Activated CD4-positive, alpha-beta memory T cell treated with anti-CD3 and anti-CD28 coated beads, Interleukin-2, amount 10 ng/mL, durations not matched to agents 7 days and 5 days (primary cell): ENCODE data around the gene PEX16. TPM values are rescaled to one million over a fixed set of nuclear protein-coding genes. Genes with fewer than 3 reads are reported as not detected.

ENCODE experiments used
- CTCF ChIA-PET: fragments of 350-600 bp; sonication (Branson Sonifier 250); formaldehyde crosslinking; loops from one replicate; lab custom pipeline; 2021; ENCODE audit warnings: antibody characterized with exemption, inconsistent platforms; lab: Charles Lee
- POLR2A ChIA-PET: fragments of 350-600 bp; sonication (Branson Sonifier 250); formaldehyde crosslinking; loops from one replicate; lab custom pipeline; 2021; ENCODE audit warnings: antibody characterized with exemption; lab: Charles Lee
- DNase-seq: peaks from one replicate; pipeline ENCODE4 v3.0.0-alpha.2; 2020
- H3K27ac Mint-ChIP-seq: one replicate; pipeline ENCODE4 v1.8.0; 2021; ENCODE audit warnings: mild to moderate bottlenecking, mixed read lengths
- H3K27me3 Mint-ChIP-seq: one replicate; pipeline ENCODE4 v1.8.0; 2021; ENCODE audit warnings: mixed read lengths
- H3K36me3 Mint-ChIP-seq: one replicate; pipeline ENCODE4 v1.8.0; 2021; ENCODE audit warnings: low read depth, mixed read lengths
- H3K4me1 Mint-ChIP-seq: one replicate; pipeline ENCODE4 v1.8.0; 2021; ENCODE audit warnings: mixed read lengths
- H3K4me3 Mint-ChIP-seq: one replicate; pipeline ENCODE4 v1.8.0; 2021; ENCODE audit warnings: mild to moderate bottlenecking, mixed read lengths
- H3K9me3 Mint-ChIP-seq: one replicate; pipeline ENCODE4 v1.8.0; 2021; ENCODE audit warnings: mixed read lengths
- total RNA-seq, 2 experiments: library from RNA; stranded (reverse); gene quantifications; one replicate each; pipeline ENCODE4 v1.2.3, GENCODE V29; 2021

PEX16 gene
- total RNA-seq, 2 experiments from 2014 or later: 54.1 to 55.0 TPM

DNA sequence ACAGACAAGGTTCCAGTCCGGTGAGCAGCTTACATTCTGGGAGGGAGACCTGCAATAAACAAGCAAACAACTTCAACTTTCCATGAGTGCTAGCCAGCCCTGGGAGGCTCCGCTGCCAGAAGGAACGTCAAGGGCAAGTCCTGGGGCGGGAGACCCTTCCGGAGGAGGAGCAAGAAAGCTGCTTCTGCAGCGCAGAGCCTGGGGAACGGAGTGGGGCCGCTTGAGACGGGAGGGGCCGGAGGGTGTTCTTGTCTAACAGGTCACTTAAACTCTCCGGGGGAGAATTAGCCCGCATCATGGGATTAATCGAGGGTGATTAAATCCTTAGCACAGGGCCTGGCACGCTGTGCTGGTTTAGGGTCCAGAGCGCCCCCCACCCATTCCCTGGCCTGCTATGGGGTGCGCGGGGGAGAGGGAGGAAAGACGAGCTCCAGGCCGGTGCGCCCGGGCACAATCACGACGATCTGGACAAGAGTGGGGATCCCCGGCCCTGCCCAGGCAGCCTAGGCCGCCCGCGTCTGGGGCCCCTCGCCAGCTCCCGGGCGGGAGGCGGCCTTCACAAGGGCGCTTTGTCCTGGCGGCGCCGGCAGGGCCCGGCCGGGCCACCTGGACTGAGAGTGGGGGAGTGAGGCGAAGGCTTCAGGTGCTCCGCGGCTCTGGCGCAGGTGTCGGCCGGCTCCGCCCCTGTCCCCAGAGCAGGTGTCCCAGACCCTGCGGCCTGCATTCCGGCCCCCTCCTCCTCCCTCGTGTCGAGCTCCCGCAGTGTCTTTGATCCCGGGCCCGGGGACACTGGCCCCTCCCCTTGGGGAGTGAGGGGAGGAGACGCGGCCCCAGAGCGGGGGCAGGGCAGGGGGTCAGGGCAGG is 4.1 kb upstream of the PEX16 start:
- H3K36me3 Mint-ChIP-seq: peaks cover 5% of the 10 kb centered on the region
- no peak overlapping the region for H3K27ac Mint-ChIP-seq
- H3K4me1 Mint-ChIP-seq: peaks cover 33% of the 10 kb centered on the region
- DNase-seq: no peak
- H3K4me3 Mint-ChIP-seq: peak overlapping the region; percentile 46
- ChIA-PET CTCF (no interaction called here), POLR2A (no interaction called here)
- peaks cover 24% of the 10 kb centered on the region for H3K27me3 Mint-ChIP-seq
- no peaks in the 10 kb centered on the region for H3K9me3 Mint-ChIP-seq

DNA sequence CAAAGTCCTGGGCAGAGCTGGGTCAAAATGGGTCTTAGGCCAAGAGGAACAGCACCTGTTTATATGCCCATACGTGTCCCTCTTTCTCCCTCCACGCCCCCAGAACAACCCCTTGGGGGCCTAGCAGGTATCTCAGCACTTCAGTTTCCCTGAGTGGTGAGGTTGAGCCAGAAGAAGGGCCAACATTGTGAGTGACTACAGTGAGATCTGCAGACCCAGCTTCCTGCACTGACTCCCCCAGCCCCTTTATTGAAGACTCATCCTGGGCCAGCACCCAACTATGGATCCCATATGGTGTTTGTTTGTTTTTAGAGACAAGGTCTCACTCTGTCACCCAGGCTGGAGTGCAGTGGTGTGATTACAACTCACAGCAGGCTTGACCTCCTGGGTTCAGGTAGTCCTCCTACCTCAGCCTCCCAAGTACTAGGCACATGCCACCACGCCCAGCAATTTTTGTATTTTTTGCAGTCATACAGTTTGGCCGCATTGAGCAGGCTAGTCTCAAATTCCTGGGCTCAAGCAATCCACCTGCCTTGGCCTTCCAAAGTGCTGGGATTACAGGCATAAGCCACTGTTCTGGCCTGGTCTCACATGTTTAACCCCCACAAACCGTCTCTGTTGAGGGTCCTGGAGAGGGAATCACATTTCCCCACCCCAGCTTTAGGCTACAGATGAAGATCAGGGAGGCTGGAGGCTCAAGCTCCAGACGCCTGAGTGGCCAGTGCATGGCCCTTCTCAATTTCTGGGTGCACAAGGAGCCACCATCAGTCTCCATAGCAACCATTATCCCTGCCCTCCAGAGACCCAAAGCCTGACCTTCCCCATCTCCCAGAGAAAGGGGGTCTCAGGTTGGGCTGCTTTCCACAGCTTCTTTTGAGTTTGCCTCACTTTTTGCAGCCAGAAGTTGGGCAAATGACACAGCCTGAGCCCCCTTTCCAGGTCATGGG is 3.1 kb upstream of the PEX16 start:
- peak overlapping the region; percentile 46 for H3K4me3 Mint-ChIP-seq
- POLR2A ChIA-PET: interaction anchor here (0.7 to 6.1 kb wide), 2 partner anchors 9 kb away, joined by 5 to 78 read pairs; no protein-coding TSS in a partner anchor
- no peak for DNase-seq

DNA sequence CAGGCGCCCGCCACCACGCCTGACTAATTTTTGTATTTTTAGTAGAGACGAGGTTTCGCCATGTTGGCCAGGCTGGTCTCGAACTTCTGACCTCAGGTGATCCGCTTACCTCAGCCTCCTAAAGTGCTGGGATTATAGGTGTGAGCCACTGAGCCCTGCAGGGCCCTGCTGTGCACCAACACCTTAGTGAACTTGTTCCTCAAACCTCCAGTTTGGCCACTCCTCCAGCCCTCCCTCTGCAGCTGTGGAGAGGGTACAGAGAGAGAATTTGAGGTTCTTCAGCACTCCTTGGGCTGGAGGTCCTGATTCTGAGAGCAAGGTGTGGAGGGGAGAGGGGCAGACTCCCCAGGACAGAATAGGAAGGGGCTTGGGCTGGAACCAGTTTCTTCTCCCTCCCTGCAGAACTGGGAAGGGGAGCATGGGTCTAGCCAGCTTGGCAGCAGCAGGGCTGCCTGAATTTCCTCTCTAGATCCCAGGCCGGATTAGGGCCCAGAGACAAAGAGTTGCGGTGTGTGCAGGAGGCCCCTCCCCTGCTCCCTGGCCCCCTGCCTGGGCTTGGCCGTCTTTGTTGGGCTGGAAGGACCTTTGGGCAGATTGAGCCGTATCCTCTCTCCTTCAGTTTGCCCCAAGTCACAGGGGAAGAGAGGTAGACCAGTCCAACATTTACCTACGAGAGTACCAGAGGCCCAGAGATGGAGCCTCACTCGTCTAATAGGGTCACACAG is 2.3 kb upstream of the PEX16 start:
- ChIA-PET POLR2A (interaction anchor here (6.1 kb wide), 1 partner anchor 9 kb away, joined by 78 read pairs; no protein-coding TSS in a partner anchor), CTCF (interaction anchor here (1.1 to 1.9 kb wide), 2 partner anchors 45 kb away, joined by 5 to 10 read pairs; no protein-coding TSS in a partner anchor)
- no peak for DNase-seq
- peaks cover 48% of the 10 kb centered on the region for H3K4me1 Mint-ChIP-seq
- peak overlapping the region; percentile 56 for H3K27ac Mint-ChIP-seq
- no peaks in the 10 kb centered on the region for H3K9me3 Mint-ChIP-seq
- H3K4me3 Mint-ChIP-seq: peak overlapping the region; percentile 97
- peaks cover 17% of the 10 kb centered on the region for H3K36me3 Mint-ChIP-seq
- H3K27me3 Mint-ChIP-seq: peaks cover 22% of the 10 kb centered on the region

More for the DNA sequence above, 3.1 kb upstream of the PEX16 start:
- Mint-ChIP-seq H3K4me1 (peaks cover 42% of the 10 kb centered on the region), H3K27ac (no peak overlapping the region), H3K27me3 (peaks cover 24% of the 10 kb centered on the region), H3K9me3 (no peaks in the 10 kb centered on the region), H3K36me3 (peaks cover 11% of the 10 kb centered on the region)
- CTCF ChIA-PET: interaction anchor here (0.8 to 1.1 kb wide), 2 partner anchors 44 to 149 kb away, joined by 3 to 5 read pairs; no protein-coding TSS in a partner anchor

DNA sequence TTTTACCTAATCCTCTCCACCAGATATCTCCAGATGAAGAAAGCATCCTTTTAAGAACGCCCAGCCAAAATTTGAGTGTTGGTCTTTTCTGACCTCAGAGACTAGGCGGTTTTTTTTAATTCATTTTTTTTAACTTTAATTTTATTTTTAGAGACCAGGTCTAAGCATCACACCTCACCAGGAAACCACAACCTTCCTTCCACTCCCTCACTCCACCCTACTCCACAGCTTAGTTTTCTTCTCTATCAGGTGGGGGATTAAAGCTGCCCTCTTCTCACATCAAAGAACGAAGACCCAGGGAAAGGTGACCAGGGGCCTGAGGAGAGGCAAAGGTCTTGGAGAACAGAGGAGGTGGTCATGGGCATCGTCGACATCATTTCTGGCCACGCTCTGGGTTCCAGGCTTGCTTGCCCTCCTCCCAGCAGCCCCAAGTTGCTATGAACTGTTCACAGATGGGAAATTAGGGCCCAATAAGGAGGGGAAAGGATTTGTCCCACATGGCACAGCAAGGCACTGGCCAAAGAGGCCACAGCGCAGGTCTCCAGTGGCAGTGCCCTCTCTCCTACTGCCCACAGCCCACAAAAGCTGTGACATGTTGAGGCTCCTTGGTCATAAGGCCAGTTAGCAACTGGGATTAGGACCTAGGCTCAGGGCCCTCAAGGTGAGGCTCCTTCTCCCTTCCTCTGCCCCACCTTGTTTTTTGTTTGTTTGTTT is 1.4 kb upstream of the PEX16 start:
- POLR2A ChIA-PET: interaction anchor here (1.0 to 6.1 kb wide), 6 partner anchors 10 to 324 kb away, joined by 3 to 78 read pairs (median 13); partner anchors contain the start of genes CRY2 and SLC35C1
- Mint-ChIP-seq H3K36me3 (peaks cover 17% of the 10 kb centered on the region), H3K4me3 (peak overlapping the region; percentile 97), H3K27me3 (peaks cover 13% of the 10 kb centered on the region), H3K9me3 (no peaks in the 10 kb centered on the region), H3K4me1 (peaks cover 45% of the 10 kb centered on the region), H3K27ac (peak overlapping the region; percentile 97)
- CTCF ChIA-PET: interaction anchor here (1.6 to 1.9 kb wide), 5 partner anchors 11 to 87 kb away, joined by 10 to 12 read pairs (median 11); no protein-coding TSS in a partner anchor
- no peak for DNase-seq

DNA sequence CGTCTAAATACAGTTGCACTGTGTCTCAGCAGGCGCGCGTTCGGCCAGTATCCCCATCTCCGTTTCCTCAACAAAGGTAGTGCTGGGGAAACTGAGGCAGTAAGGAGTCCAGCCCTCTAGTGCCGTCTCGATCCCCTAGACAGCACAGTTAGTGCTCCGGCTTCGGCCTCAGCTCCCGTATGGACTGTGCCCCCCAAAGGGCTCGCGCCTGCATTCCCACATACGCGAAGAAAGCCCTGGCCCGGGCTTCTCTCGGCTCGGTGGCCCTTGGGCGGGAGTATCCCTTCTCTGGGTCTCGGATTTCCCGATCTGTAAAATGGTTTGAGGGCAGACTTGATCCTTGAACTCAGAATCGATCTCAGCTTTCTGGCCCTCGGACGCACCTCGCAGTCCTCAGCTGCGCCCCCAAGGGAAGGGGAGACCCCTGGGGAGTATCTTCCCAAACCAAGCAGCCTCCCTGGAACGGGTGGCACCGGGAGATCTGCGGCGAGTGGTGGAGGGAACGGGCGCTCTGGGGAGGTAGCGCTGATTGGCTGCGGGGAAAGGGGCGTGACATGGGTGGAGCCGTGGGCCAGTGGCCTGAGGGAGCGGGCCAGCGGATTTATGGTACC is 759 bp upstream of the PEX16 start:
- Mint-ChIP-seq H3K4me3 (peak overlapping the region; percentile 97), H3K9me3 (no peaks in the 10 kb centered on the region), H3K36me3 (peaks cover 22% of the 10 kb centered on the region), H3K27ac (peak overlapping the region; percentile 97), H3K4me1 (peaks cover 44% of the 10 kb centered on the region), H3K27me3 (peaks cover 9% of the 10 kb centered on the region)
- POLR2A ChIA-PET: interaction anchor here (0.9 to 6.1 kb wide), 14 partner anchors 10 to 325 kb away, joined by 3 to 78 read pairs (median 8); partner anchors contain the start of genes CRY2 and SLC35C1
- DNase-seq: peak; percentile 78
- CTCF ChIA-PET: interaction anchor here (0.9 to 1.9 kb wide), 11 partner anchors 12 to 320 kb away, joined by 3 to 12 read pairs (median 8); partner anchors contain the start of gene CRY2

DNA sequence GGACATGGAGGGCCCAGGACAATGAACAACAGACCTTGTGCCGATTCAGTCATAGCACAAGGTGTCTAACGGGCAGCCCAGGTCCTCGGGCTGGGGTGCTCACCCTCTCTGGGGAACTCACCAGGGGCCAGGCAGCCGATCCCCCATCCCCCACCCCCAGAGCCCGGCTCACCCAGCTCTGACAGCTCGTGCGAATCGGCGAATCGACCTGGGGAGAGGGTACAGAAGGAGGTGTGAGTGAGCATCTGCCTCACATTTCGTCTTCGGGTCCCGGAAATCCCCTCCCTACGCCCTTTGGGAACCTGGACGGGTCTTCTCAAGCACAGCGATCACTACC is 423 bp downstream of the PEX16 start:
- ChIA-PET CTCF (interaction anchor here (0.9 to 1.9 kb wide), 9 partner anchors 13 to 436 kb away, joined by 3 to 12 read pairs (median 4); partner anchors contain the start of gene CRY2), POLR2A (interaction anchor here (0.7 to 6.1 kb wide), 15 partner anchors 8 to 146 kb away, joined by 3 to 78 read pairs (median 6); partner anchors contain the start of genes CRY2 and SLC35C1)
- Mint-ChIP-seq H3K27ac (peak overlapping the region; percentile 97), H3K36me3 (peaks cover 24% of the 10 kb centered on the region), H3K4me3 (peak overlapping the region; percentile 97), H3K27me3 (peaks cover 6% of the 10 kb centered on the region), H3K4me1 (peaks cover 41% of the 10 kb centered on the region), H3K9me3 (no peaks in the 10 kb centered on the region)
- peak; percentile 41 for DNase-seq

DNA sequence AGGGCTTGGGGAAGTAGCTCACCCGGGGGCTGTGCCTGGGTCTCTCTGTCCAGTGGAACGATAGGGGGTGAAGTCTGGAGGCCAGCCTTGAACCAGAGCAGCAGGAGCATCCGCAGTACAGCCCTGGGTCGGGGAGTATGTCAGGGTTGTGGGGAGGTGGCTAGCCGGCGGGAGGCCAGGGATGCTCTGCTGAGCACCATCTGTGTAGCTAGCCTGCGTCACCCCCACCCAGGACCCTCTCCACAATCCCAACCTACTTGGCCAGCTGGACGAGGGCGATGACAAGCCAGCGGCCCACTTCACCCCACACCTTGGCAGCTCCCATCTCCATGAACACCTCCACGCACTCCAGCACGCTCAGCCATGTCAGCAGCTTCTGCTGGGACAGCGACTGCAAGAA is 2.2 kb downstream of the PEX16 start:
- Mint-ChIP-seq H3K4me1 (peaks cover 37% of the 10 kb centered on the region), H3K36me3 (peaks cover 32% of the 10 kb centered on the region), H3K27me3 (no peaks in the 10 kb centered on the region), H3K9me3 (no peaks in the 10 kb centered on the region), H3K4me3 (peak overlapping the region; percentile 17), H3K27ac (peak overlapping the region; percentile 31)
- POLR2A ChIA-PET: interaction anchor here (0.8 to 6.1 kb wide), 2 partner anchors 14 to 25 kb away, joined by 3 to 78 read pairs; no protein-coding TSS in a partner anchor
- DNase-seq: no peak
- CTCF ChIA-PET: no interaction called here

DNA sequence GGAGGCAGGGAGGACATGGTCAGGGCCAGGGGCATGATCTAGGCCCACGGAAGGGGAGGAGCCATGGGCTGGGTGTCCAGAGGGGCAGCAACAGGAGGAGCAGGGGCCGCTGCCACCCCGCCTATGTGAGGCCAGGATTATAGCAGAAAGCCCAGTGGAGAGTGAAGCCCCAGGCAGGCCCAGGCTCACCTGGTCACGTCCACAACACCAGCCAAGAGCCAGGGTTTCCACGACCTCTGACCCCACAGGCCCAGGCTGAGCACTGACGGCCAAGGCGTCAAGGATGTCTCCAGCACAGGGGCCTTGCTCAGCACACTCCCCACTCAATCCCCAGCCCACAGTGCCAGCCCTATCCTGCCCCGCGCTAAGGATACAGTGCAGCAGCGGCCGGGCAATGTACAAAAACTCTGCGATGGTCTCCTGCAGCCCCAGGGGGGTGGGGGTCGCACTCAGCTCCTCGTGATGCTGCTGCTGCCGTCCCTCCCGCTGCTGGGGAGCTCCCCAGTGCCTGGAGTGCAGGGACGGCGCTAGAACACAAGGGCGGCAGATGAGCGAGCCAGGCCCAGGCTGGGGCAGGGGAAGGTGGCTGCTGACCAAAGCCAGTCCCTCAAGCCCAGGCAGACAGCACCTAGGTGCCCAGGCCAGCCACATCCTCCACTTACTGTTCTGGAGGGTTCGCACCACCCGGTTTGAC is 3.6 kb downstream of the PEX16 start:
- peaks cover 24% of the 10 kb centered on the region for H3K4me1 Mint-ChIP-seq
- no peaks in the 10 kb centered on the region for H3K9me3 Mint-ChIP-seq
- ChIA-PET CTCF (interaction anchor here (1.4 kb wide), 1 partner anchor 51 kb away, joined by 3 read pairs; no protein-coding TSS in a partner anchor), POLR2A (no interaction called here)
- H3K27ac Mint-ChIP-seq: no peak overlapping the region
- no peaks in the 10 kb centered on the region for H3K27me3 Mint-ChIP-seq
- no peak for DNase-seq
- peaks cover 32% of the 10 kb centered on the region for H3K36me3 Mint-ChIP-seq
- H3K4me3 Mint-ChIP-seq: no peak overlapping the region

DNA sequence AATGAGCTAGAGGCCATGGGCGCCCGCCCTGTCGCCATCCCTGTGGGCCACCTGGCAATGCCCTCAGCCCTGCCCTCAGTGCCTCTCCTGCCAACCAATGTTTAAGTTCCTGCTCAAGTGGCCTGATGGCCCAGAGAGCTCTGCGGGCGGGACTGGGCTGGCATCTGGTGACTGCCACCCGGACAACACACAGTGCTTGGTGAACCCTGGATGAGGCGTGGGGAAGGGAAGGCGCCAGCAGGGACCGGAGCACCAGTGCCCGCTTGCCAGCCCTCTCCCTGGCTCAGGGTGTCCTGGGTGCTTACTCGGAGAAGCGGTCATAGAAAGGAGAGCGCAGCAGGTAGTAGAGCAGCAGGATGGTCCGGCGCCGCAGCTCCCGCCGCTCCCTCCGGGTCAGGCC is 4.2 kb downstream of the PEX16 start:
- no peak overlapping the region for H3K4me3 Mint-ChIP-seq
- H3K4me1 Mint-ChIP-seq: peaks cover 19% of the 10 kb centered on the region
- no peaks in the 10 kb centered on the region for H3K9me3 Mint-ChIP-seq
- DNase-seq: no peak
- H3K36me3 Mint-ChIP-seq: peaks cover 32% of the 10 kb centered on the region
- ChIA-PET POLR2A (no interaction called here), CTCF (interaction anchor here (1.4 kb wide), 1 partner anchor 51 kb away, joined by 3 read pairs; no protein-coding TSS in a partner anchor)
- H3K27me3 Mint-ChIP-seq: no peaks in the 10 kb centered on the region
- no peak overlapping the region for H3K27ac Mint-ChIP-seq

DNA sequence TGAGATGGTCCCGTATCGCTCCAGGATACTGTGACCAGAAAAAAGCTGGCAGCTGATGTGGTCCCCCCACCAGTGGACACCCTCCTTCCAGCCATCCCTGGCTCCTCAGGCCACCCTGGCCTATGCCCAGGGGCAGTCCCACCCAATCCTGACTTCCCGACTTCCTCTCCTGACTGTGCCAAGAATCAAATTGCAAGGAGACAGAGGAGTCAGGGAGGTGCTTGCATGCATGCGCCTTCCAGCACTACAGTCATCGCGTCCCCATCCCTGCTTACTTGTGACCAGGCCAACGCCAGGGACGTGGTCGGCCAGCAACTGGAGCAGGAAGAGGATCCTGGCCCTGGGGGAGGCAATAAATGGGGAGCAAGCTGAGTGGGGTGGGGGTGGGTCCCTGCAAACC is 7.1 kb downstream of the PEX16 start:
- no peaks in the 10 kb centered on the region for H3K27me3 Mint-ChIP-seq
- H3K9me3 Mint-ChIP-seq: no peaks in the 10 kb centered on the region
- no peak for DNase-seq
- H3K4me3 Mint-ChIP-seq: no peak overlapping the region
- POLR2A ChIA-PET: no interaction called here
- peaks cover 8% of the 10 kb centered on the region for H3K4me1 Mint-ChIP-seq
- H3K36me3 Mint-ChIP-seq: peaks cover 21% of the 10 kb centered on the region
- CTCF ChIA-PET: no interaction called here
- no peak overlapping the region for H3K27ac Mint-ChIP-seq
